ENCODE results near the gene TMEM138. TPM values are rescaled to one million over a fixed set of nuclear protein-coding genes. Genes with fewer than 3 reads are reported as not detected.

Gene TMEM138
- total RNA-seq, 2 experiments from 2014 or later: 48.3 to 60.6 TPM

DNA sequence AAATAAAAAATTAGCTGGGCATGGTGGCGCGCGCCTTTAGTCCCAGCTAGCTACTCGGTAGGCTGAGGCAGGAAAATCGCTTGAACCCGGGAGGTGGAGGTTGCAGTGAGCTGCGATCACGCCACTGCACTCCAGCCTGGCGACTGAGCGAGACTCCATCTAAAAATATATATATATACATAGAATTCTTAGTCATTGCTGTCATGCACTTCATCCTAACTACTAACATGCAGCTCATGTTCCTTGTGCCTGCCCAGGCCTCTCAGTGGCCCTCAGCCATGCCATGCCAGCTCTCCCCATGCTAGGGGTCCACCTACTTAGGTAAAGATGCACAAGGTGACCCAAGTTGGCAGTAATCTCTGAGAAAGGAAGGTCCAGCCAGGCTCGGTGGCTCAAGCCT lies 3.6 kb upstream of the TMEM138 start:
- Mint-ChIP-seq H3K27ac (no peak overlapping the region), H3K4me3 (no peak overlapping the region), H3K9me3 (ENCODE audit: low read depth) (no peaks in the 10 kb centered on the region), H3K4me1 (peaks cover 35% of the 10 kb centered on the region), H3K36me3 (peaks cover 11% of the 10 kb centered on the region), H3K27me3 (no peaks in the 10 kb centered on the region)
- DNase-seq (no peak), ATAC-seq (no peak)
- CTCF ChIA-PET: interaction anchor here (0.7 to 16.7 kb wide), 4 partner anchors 22 to 147 kb away, joined by 3 to 180 read pairs (median 8); partner anchors contain the start of genes DDB1, TKFC and VWCE

GRCh38 chr11:61359516-61359915 lies 2.7 kb upstream of the TMEM138 start:
- H3K9me3 Mint-ChIP-seq (ENCODE audit: low read depth): no peaks in the 10 kb centered on the region
- H3K4me3 Mint-ChIP-seq: no peak overlapping the region
- H3K4me1 Mint-ChIP-seq: peaks cover 40% of the 10 kb centered on the region

DNA sequence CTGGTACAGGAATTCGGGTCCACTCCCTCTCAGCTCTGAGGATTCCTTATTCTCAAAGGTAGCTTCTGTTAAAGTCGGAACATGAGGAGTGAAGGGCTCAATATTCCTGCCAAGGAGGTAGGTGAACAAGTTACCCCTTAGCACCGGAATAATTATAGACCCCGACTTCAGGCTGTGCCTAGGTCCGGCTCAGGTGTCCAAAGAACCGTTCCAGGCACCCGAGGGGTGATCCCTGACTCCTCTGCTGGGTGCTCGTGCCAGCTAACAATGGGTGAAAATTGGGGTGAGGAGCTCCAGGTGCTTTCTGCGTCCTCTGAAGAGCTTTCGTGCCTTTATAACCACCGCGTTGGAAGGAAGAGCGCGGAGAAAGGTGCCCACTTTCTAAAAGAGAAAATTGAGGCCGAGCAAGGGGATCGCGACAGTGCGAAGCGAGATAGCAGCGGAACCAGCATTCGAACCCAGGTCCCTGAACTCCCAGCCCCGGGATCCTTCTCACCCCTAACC lies 885 bp upstream of the TMEM138 start:
- CTCF ChIA-PET: interaction anchor here (0.7 to 16.7 kb wide), 10 partner anchors 11 to 85 kb away, joined by 3 to 180 read pairs (median 6); partner anchors contain the start of genes CPSF7, DDB1, SDHAF2 and TKFC
- H3K9me3 Mint-ChIP-seq (ENCODE audit: low read depth): no peaks in the 10 kb centered on the region
- H3K4me3 Mint-ChIP-seq: peak overlapping the region; percentile 99
- H3K4me1 Mint-ChIP-seq: peaks cover 40% of the 10 kb centered on the region
- H3K36me3 Mint-ChIP-seq: peaks cover 19% of the 10 kb centered on the region
- peak overlapping the region; percentile 98 for H3K27ac Mint-ChIP-seq
- DNase-seq (no peak), ATAC-seq (no peak)
- no peaks in the 10 kb centered on the region for H3K27me3 Mint-ChIP-seq

More at GRCh38 chr11:61359516-61359915, 2.7 kb upstream of the TMEM138 start:
- DNase-seq (no peak), ATAC-seq (no peak)
- Mint-ChIP-seq H3K27ac (peak overlapping the region; percentile 9), H3K27me3 (no peaks in the 10 kb centered on the region), H3K36me3 (peaks cover 19% of the 10 kb centered on the region)
- CTCF ChIA-PET: interaction anchor here (2.3 to 16.7 kb wide), 2 partner anchors 23 to 26 kb away, joined by 12 to 180 read pairs; partner anchors contain the start of genes DDB1 and TKFC

DNA sequence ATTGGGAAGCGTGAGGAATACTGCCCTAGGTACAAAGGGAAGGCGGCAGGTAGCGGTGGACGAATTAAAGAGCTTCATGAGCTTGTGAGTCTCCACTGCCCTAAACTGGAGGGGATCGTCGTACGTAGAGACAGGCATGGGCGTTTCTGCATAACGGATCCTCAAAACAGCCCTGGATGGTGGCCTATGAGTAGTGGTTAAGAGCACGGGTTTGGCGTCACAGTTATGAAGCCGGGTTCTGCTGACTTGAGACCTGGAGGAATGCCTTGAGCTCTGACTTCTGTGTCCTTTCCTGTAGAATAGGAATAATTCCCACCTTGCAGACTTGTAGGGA lies 335 bp downstream of the TMEM138 start:
- Mint-ChIP-seq H3K4me1 (peaks cover 40% of the 10 kb centered on the region), H3K9me3 (ENCODE audit: low read depth) (no peaks in the 10 kb centered on the region), H3K36me3 (peaks cover 30% of the 10 kb centered on the region), H3K4me3 (peak overlapping the region; percentile 99), H3K27me3 (no peaks in the 10 kb centered on the region), H3K27ac (peak overlapping the region; percentile 98)
- ATAC-seq (peak; percentile 17), DNase-seq (peak; percentile 66)
- CTCF ChIA-PET: interaction anchor here (0.9 to 16.7 kb wide), 11 partner anchors 9 to 84 kb away, joined by 3 to 180 read pairs (median 7); partner anchors contain the start of genes DDB1, TKFC and VWCE

DNA sequence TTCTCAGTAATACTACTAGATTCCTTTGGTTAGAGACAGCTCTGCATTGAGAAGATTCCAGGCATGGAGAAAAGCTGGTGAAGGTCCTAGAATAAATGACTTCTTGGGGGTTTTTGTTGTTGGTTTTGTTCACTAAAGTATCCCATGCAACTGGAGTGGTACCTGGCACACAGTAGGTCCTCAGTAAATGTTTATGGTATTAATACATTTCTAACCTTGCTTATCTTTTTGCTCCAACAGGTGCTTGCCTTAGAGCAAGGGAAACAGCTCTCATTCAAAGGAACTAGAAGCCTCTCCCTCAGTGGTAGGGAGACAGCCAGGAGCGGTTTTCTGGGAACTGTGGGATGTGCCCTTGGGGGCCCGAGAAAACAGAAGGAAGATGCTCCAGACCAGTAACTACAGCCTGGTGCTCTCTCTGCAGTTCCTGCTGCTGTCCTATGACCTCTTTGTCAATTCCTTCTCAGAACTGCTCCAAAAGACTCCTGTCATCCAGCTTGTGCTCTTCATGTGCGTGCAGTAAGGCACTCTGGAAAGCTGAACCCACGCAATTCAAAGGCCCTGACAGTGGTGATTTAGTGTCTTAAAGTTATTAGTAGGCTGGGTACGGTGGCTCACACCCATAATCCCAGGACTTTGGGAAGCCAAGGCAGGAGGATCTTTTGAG lies 2.0 kb downstream of the TMEM138 start:
- Mint-ChIP-seq H3K27ac (peak overlapping the region; percentile 54), H3K36me3 (peaks cover 38% of the 10 kb centered on the region), H3K27me3 (no peaks in the 10 kb centered on the region), H3K4me3 (peak overlapping the region; percentile 99), H3K4me1 (peaks cover 41% of the 10 kb centered on the region), H3K9me3 (ENCODE audit: low read depth) (no peaks in the 10 kb centered on the region)
- DNase-seq (no peak), ATAC-seq (no peak)
- CTCF ChIA-PET: interaction anchor here (2.3 to 16.7 kb wide), 3 partner anchors 21 to 71 kb away, joined by 10 to 180 read pairs (median 54); partner anchors contain the start of genes DDB1 and TKFC

- Mint-ChIP-seq H3K4me1 (peaks cover 35% of the 10 kb centered on the region), H3K36me3 (peaks cover 61% of the 10 kb centered on the region), H3K4me3 (no peak overlapping the region), H3K9me3 (ENCODE audit: low read depth) (peaks cover 2% of the 10 kb centered on the region), H3K27me3 (no peaks in the 10 kb centered on the region), H3K27ac (no peak overlapping the region)
- DNase-seq: no peak
- no peak for ATAC-seq
- CTCF ChIA-PET: interaction anchor here (1.0 to 16.7 kb wide), 3 partner anchors 25 to 73 kb away, joined by 3 to 180 read pairs (median 3); partner anchors contain the start of genes DDB1 and TKFC
Observed at GRCh38 chr11:61367406-61367805, 5.2 kb downstream of the TMEM138 start.

- CTCF ChIA-PET: interaction anchor here (4.5 kb wide), 1 partner anchor 17 kb away, joined by 23 read pairs; no protein-coding TSS in a partner anchor
- peaks cover 61% of the 10 kb centered on the region for H3K36me3 Mint-ChIP-seq
- H3K4me3 Mint-ChIP-seq: no peak overlapping the region
- H3K27ac Mint-ChIP-seq: no peak overlapping the region
- DNase-seq (no peak), ATAC-seq (no peak)
- H3K9me3 Mint-ChIP-seq (ENCODE audit: low read depth): peaks cover 2% of the 10 kb centered on the region
- no peaks in the 10 kb centered on the region for H3K27me3 Mint-ChIP-seq
- peaks cover 23% of the 10 kb centered on the region for H3K4me1 Mint-ChIP-seq
Observed at GRCh38 chr11:61368646-61369045, 6.5 kb downstream of the TMEM138 start.

DNA sequence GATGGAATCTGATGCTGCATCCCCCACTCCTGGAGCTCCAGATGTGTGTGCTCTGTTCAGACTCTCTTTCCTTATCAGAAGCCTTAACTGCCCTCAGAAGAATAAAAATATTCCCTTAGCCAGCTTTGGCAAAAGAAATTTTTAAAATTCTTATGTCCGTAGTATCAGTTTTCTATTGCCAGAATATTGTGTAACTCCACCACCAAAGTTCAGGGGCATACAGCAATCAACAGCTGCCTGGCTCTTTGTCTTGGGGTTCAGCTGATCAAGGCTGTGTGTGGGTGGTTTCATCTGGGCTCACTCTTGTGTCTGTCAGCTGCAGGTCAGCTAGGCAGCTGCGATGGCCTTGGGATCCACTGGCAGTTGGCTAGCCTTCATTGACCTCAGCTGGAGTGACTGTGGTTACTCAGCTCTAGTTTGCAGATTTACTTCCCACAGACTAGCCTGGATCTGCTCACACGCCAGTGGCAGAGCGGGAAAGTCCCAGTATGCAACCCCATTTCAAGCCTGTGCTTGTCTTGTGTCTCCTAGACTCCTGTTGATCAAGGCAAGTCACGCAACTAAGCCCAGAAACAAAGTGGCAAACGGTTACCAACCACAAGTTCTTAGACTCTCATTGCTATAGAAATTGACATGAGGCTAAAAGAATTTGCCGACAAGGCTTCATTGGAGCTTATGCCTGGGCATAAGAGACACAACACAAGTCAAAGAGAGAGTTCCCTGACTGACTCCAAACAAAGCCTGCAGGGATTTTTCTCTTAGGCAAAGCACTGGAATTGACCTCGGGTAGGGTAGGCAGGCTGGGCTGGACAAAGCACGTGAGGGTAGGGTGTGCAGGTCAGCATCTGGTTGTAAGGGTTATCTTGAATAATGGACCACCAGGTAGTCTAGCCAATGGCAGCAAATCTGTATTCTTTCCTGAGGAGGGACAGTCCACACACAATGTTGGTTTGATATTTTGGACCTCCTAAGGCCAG lies 7.5 kb downstream of the TMEM138 start:
- peaks cover 58% of the 10 kb centered on the region for H3K36me3 Mint-ChIP-seq
- no peak for ATAC-seq
- CTCF ChIA-PET: interaction anchor here (0.7 to 4.5 kb wide), 4 partner anchors 12 to 34 kb away, joined by 3 to 23 read pairs (median 8); partner anchors contain the start of gene TMEM216
- peak overlapping the region; percentile 22 for H3K27ac Mint-ChIP-seq
- H3K4me3 Mint-ChIP-seq: no peak overlapping the region
- no peaks in the 10 kb centered on the region for H3K27me3 Mint-ChIP-seq
- peaks cover 19% of the 10 kb centered on the region for H3K4me1 Mint-ChIP-seq
- DNase-seq: no peak
- H3K9me3 Mint-ChIP-seq (ENCODE audit: low read depth): peaks cover 2% of the 10 kb centered on the region

GRCh38 chr11:61370349-61371005 lies 8.3 kb downstream of the TMEM138 start:
- peaks cover 19% of the 10 kb centered on the region for H3K4me1 Mint-ChIP-seq
- no peak overlapping the region for H3K4me3 Mint-ChIP-seq
- peaks cover 2% of the 10 kb centered on the region for H3K9me3 Mint-ChIP-seq (ENCODE audit: low read depth)
- ATAC-seq: peak; percentile 45
- H3K36me3 Mint-ChIP-seq: peaks cover 63% of the 10 kb centered on the region
- CTCF ChIA-PET: interaction anchor here (1.2 to 4.5 kb wide), 3 partner anchors 13 to 35 kb away, joined by 3 to 23 read pairs (median 12); no protein-coding TSS in a partner anchor
- no peaks in the 10 kb centered on the region for H3K27me3 Mint-ChIP-seq
- no peak overlapping the region for H3K27ac Mint-ChIP-seq
- DNase-seq: no peak

GRCh38 chr11:61372659-61373420 lies 10.7 kb downstream of the TMEM138 start:
- peaks cover 19% of the 10 kb centered on the region for H3K4me1 Mint-ChIP-seq
- peaks cover 2% of the 10 kb centered on the region for H3K9me3 Mint-ChIP-seq (ENCODE audit: low read depth)
- no peak overlapping the region for H3K27ac Mint-ChIP-seq
- no peaks in the 10 kb centered on the region for H3K27me3 Mint-ChIP-seq
- H3K36me3 Mint-ChIP-seq: peaks cover 55% of the 10 kb centered on the region
- DNase-seq (no peak), ATAC-seq (no peak)
- CTCF ChIA-PET: interaction anchor here (0.7 to 4.5 kb wide), 3 partner anchors 11 to 63 kb away, joined by 3 to 23 read pairs (median 7); partner anchors contain the start of genes CYB561A3 and TMEM138
- H3K4me3 Mint-ChIP-seq: no peak overlapping the region

- peaks cover 2% of the 10 kb centered on the region for H3K9me3 Mint-ChIP-seq (ENCODE audit: low read depth)
- CTCF ChIA-PET: interaction anchor here (0.7 to 2.9 kb wide), 3 partner anchors 10 to 315 kb away, joined by 3 to 18 read pairs (median 3); no protein-coding TSS in a partner anchor
- H3K4me1 Mint-ChIP-seq: no peaks in the 10 kb centered on the region
- H3K36me3 Mint-ChIP-seq: peaks cover 31% of the 10 kb centered on the region
- no peak overlapping the region for H3K27ac Mint-ChIP-seq
- ATAC-seq: no peak
- H3K4me3 Mint-ChIP-seq: no peak overlapping the region
- no peaks in the 10 kb centered on the region for H3K27me3 Mint-ChIP-seq
- no peak for DNase-seq
Observed at GRCh38 chr11:61375761-61376108, 13.6 kb downstream of the TMEM138 start.
